ENCODE measurements around the gene MAPK7. TPM values are rescaled to one million over a fixed set of nuclear protein-coding genes. Genes with fewer than 3 reads are reported as not detected.

The MAPK7 gene
- total and polyA plus RNA-seq, 10 of the 15 experiments (the other 5 are each of a cell fraction or from before 2014, with no cell fraction given) = 0.37 to 13.5 (median 5.6) TPM

- no peak for DNase-seq (ENCODE audit: low read depth, low spot score)
- Histone ChIP-seq H3K36me3 (ENCODE audit: control insufficient read depth in 2 of 2, insufficient read depth in 2 of 2, low read length in 1 of 2) (no peaks in the 10 kb centered on the region), H3K79me2 (ENCODE audit: control insufficient read depth, insufficient read depth, low read length) (no peaks in the 10 kb centered on the region), H2AFZ (ENCODE audit: control insufficient read depth, low read depth, low read length) (no peak overlapping the region), H3K9me3 (replicated peaks; ENCODE audit: control insufficient read depth, insufficient read depth, low read length) (no peaks in the 10 kb centered on the region), H3K27me3 (replicated peaks in 1 of 2; ENCODE audit: control insufficient read depth in 2 of 2, insufficient read depth in 2 of 2, low read length in 1 of 2) (peaks cover 2 to 3% of the 10 kb centered on the region in 2 experiments), H3K4me2 (ENCODE audit: control insufficient read depth, insufficient read depth) (no peak overlapping the region), H3K27ac (ENCODE audit: control insufficient read depth, insufficient read depth) (no peak overlapping the region), H3K4me1 (ENCODE audit: control insufficient read depth, insufficient read depth, low read length) (no peaks in the 10 kb centered on the region), H4K20me1 (ENCODE audit: control insufficient read depth, insufficient read depth) (no peaks in the 10 kb centered on the region), H3K9ac (ENCODE audit: control insufficient read depth, insufficient read depth, low read length) (no peak overlapping the region), H3K4me3 (no peak overlapping the region)
- SMC1A ChIA-PET (ENCODE audit: uncharacterized antibody, unreplicated experiment) = no interaction called here
- ATAC-seq = no peak
- CTCF ChIA-PET = no interaction called here
- in situ Hi-C loops (cut with MboI) = no loop called here
- 38% methylated on average over 13 of the region's 13 CpGs for WGBS (ENCODE audit: insufficient coverage, insufficient replicate concordance, low lambda C conversion rate, missing lambda C conversion rate)
- TF ChIP-seq NBN (IDR thresholded peaks at IDR 0.05) (no peak), JUNB (IDR thresholded peaks at IDR 0.05) (no peak), LARP7 (IDR thresholded peaks at IDR 0.05) (no peak), KDM1A (IDR thresholded peaks at IDR 0.05; ENCODE audit: borderline replicate concordance) (no peak), SP1 (IDR thresholded peaks at IDR 0.05; ENCODE audit: low read depth, low read length) (no peak), IRF5 (IDR thresholded peaks at IDR 0.05; ENCODE audit: borderline replicate concordance) (no peak), CUX1 (IDR thresholded peaks at IDR 0.05; ENCODE audit: insufficient replicate concordance, low read depth, low read length) (no peak), MYC (IDR thresholded peaks at IDR 0.05; ENCODE audit: insufficient read depth, insufficient read length, insufficient replicate concordance, low read length, severe bottlenecking) (no peak), FOXM1 (IDR thresholded peaks at IDR 0.05; ENCODE audit: low read depth, low read length) (no peak), KAT2A (conservative IDR thresholded peaks at IDR 0.05; ENCODE audit: control insufficient read depth, low read depth, low read length) (no peak)
- POLR2A ChIA-PET = interaction anchor here (0.6 kb wide), 1 partner anchor 313 kb away, joined by 6 read pairs; no protein-coding TSS in a partner anchor
- no TSS peak for BruUV-seq (replicated peaks)
- no peak for FAIRE-seq
- intact Hi-C loops (cut with micrococcal nuclease; ENCODE audit: unreplicated experiment) = no loop called here
- RAD21 ChIA-PET (ENCODE audit: unreplicated experiment) = no interaction called here
Measured at GRCh38 chr17:19415311-19415710, 37.0 kb downstream of the MAPK7 start.
